Transverse colon (tissue), 4 donors: ENCODE data around the gene SFXN5.
"Not testable (repeated sequence)": the region's sequence is repeated elsewhere in the genome, so short reads cannot be mapped to it uniquely, and the experiment has no call there.

Experiments used
- POLR2AphosphoS5 ChIP-seq, 3 donors: sonication (generic); formaldehyde crosslinking; IDR thresholded peaks; one replicate each; pipeline ENCODE4 v1.6.1; 2016; ENCODE audit warnings: antibody characterized with exemption in 3 of 3
- TF ChIP-seq, protein P1 (sequence below), 5 experiments: fragments of 200-600 bp in 3 of 5; fragments of 450-650 bp in 2 of 5; sonication (generic) in 3 of 5; IDR thresholded peaks; 1 replicate in 2 of 5; 2 replicates in 3 of 5; pipeline ENCODE4 v1.5.1; 2016 to 2017; ENCODE audit warnings: antibody characterized with exemption in 5 of 5, inconsistent platforms in 3 of 5, mild to moderate bottlenecking in 2 of 5, moderate library complexity in 1 of 5

DNA sequence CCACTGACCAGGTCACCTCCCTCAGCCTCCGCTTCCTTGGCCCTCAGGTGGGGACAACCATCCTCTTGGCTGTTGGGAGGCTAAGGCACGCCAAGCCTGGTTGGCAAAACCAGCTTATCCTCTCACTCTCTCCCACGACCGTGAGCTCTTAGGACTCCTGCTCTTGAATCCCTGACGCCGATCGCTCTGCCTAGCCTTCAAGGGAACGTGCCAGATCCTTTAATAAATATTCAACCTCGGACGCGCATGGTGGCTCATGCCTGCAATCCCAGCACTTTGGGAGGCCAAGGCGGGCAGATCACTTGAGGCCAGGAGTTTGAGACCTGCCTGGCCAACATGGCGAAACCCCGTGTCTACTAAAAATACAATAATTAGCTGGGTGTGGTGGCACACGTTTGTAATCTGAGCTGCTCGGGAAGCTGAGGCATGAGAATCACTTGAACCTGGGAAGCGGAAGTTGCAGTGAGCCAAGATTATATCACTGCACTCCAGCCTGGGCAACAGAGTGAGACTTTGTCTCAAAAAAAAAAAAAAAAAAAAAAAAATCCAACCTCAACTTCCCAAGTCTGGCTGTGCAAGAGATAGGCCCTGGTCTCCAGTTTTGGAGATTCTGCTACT, 22.2 kb upstream of the SFXN5 start:
- TF ChIP-seq, protein P1, sequence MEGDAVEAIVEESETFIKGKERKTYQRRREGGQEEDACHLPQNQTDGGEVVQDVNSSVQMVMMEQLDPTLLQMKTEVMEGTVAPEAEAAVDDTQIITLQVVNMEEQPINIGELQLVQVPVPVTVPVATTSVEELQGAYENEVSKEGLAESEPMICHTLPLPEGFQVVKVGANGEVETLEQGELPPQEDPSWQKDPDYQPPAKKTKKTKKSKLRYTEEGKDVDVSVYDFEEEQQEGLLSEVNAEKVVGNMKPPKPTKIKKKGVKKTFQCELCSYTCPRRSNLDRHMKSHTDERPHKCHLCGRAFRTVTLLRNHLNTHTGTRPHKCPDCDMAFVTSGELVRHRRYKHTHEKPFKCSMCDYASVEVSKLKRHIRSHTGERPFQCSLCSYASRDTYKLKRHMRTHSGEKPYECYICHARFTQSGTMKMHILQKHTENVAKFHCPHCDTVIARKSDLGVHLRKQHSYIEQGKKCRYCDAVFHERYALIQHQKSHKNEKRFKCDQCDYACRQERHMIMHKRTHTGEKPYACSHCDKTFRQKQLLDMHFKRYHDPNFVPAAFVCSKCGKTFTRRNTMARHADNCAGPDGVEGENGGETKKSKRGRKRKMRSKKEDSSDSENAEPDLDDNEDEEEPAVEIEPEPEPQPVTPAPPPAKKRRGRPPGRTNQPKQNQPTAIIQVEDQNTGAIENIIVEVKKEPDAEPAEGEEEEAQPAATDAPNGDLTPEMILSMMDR (IDR thresholded peaks at IDR 0.05) = not testable (repeated sequence)
- TF ChIP-seq POLR2AphosphoS5 (IDR thresholded peaks at IDR 0.05) = not testable (repeated sequence)
